Activated CD4-positive, alpha-beta memory T cell treated with anti-CD3 and anti-CD28 coated beads, Interleukin-2, amount 10 ng/mL, durations not matched to agents 7 days and 5 days (primary cell): ENCODE data around the gene RNF34. TPM values are rescaled to one million over a fixed set of nuclear protein-coding genes. Genes with fewer than 3 reads are reported as not detected.

Source experiments
- total RNA-seq, 2 experiments: library from RNA; stranded (reverse); gene quantifications; one replicate each; pipeline ENCODE4 v1.2.3, GENCODE V29; 2021

RNF34 gene
- total RNA-seq, 2 experiments from 2014 or later: 88.2 to 90.1 TPM

Other genes starting within 250 kb of the RNF34 start
- 100 to 1,000 TPM; 117 to 125 TPM for gene P2RX4, start 190.0 kb upstream of the RNF34 start, total RNA-seq
- 10 to 100 TPM; 27.6 to 29.1 TPM for gene CAMKK2, start 103.4 kb upstream of the RNF34 start, total RNA-seq
- 100 to 1,000 TPM; 125 to 131 TPM for gene ANAPC5, start 47.7 kb upstream of the RNF34 start, total RNA-seq
- 10 to 100 TPM; 59.8 to 62.6 TPM for gene KDM2B, start 180.9 kb downstream of the RNF34 start, total RNA-seq
- 10 to 100 TPM; 69.0 to 70.3 TPM for gene ORAI1, start 226.4 kb downstream of the RNF34 start, total RNA-seq